H1 (cell line): ENCODE measurements around the gene STAT1. TPM values are rescaled to one million over a fixed set of nuclear protein-coding genes. Genes with fewer than 3 reads are reported as not detected.

Experiments used
- POU5F1 ChIP-seq: IDR thresholded peaks from 2 replicates; pipeline ENCODE4 v1.6.1; 2011; ENCODE audit warnings: low read depth, mild to moderate bottlenecking, low read length, moderate library complexity
- RAD21 ChIP-seq, 2 experiments: IDR thresholded peaks in 1 of 2; conservative IDR thresholded peaks in 1 of 2; 2 replicates each; pipeline ENCODE4 v1.6.1; 2011; ENCODE audit warnings: low read depth in 2 of 2, low read length in 2 of 2, improper control_type of control experiment in 1 of 2, inconsistent platforms in 1 of 2, mild to moderate bottlenecking in 1 of 2, moderate library complexity in 1 of 2
- TCF12 ChIP-seq: IDR thresholded peaks from 2 replicates; pipeline ENCODE4 v1.6.1; 2011; ENCODE audit warnings: low read depth, mild to moderate bottlenecking, low read length
- polyA plus RNA-seq, 7 experiments: library from polyadenylated mRNA; depleted of rRNA in 3 of 7; stranded (reverse) in 5 of 7; unstranded in 2 of 7; fragments of >200 nt in 5 of 7; fragments of 200-250 nt in 2 of 7; gene quantifications; 1 replicate in 5 of 7; 2 replicates in 1 of 7; 4 replicates in 1 of 7; pipeline versions ENCODE4 v1.2.1 to v1.2.3, GENCODE V29; 2011 to 2013; ENCODE audit warnings: missing spikeins in 2 of 7, mixed read lengths in 2 of 7
- total RNA-seq: library from RNA; stranded (reverse); fragmentation: NEBNext Ultra II Directional; extraction: Animal tissue kit (Norgen Biotek cat#: 25700); gene quantifications from 2 replicates; pipeline ENCODE4 v1.2.1, GENCODE V29; 2021

Gene STAT1
- total and polyA plus RNA-seq, 2 of the 8 experiments (the other 6 are each of a cell fraction or from before 2014, with no cell fraction given) = 20.3 to 43.0 TPM

DNA sequence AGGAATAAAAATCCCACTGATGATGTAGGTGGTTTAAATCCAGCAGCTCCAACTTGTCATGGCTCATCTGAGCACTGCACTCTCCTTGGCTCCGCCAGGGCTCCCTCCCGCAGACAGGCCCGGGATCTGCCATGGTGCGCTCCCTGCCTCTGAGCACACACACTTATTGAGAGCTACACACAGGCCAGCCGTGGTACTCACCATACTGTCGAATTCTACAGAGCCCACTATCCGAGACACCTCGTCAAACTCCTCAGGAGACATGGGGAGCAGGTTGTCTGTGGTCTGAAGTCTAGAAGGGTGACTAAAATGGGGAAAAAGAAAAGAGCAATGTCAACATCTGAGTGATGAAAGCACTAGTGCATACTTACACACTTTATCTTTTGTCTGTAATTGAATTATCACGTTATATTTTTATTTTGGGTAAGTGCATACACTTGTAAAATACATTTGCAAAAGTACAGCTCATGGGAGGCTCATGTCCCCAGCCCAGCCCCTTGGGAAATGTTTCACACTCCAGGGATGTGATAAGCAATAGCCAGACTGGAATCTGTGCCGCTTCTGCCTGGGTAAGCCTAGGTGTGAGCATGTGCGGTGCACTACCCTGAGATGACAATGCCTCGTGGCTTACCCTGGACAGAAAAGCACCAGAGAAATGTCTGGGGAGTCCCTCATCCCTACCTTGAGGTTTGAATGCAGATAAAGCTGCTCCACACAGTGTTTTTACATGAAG, 39.2 kb downstream of the STAT1 start (continued):
- TF ChIP-seq RAD21 (IDR thresholded peaks at IDR 0.05 in 1 of 2, conservative IDR thresholded peaks at IDR 0.05 in 1 of 2; ENCODE audit: low read depth in 2 of 2, low read length in 2 of 2) = no peak
- TF ChIP-seq TCF12 = no peak
- TF ChIP-seq POU5F1 = no peak
